Uterus (tissue), 4 donors: ENCODE data around the gene SH3GL2. TPM values are rescaled to one million over a fixed set of nuclear protein-coding genes. Genes with fewer than 3 reads are reported as not detected.
A peak's percentile ranks its signal among the peaks of the same experiment; 100 is the strongest.

Experiments
- DNase-seq, 2 donors: peaks; one replicate each; pipeline ENCODE4 v3.0.0-alpha.2; 2019 to 2020
- H3K27ac ChIP-seq, 2 donors: fragments of 200-600 bp; sonication (generic); 1 replicate in 1 of 2; 2 replicates in 1 of 2; pipeline ENCODE4 v1.5.1; 2016 to 2018
- H3K27me3 ChIP-seq, 2 donors: fragments of 200-600 bp; sonication (generic); one replicate each; pipeline ENCODE4 v1.5.1; 2018 to 2019; ENCODE audit warnings: control low read depth in 1 of 2
- H3K36me3 ChIP-seq, 2 donors: fragments of 200-600 bp; sonication (generic); one replicate each; pipeline ENCODE4 v1.5.1; 2019; ENCODE audit warnings: control low read depth in 1 of 2
- H3K4me1 ChIP-seq, 2 donors: fragments of 200-600 bp; sonication (generic); one replicate each; pipeline ENCODE4 v1.5.1; 2018 to 2019; ENCODE audit warnings: control low read depth in 1 of 2
- H3K4me3 ChIP-seq, 2 donors: fragments of 200-600 bp; sonication (generic); 1 replicate in 1 of 2; 2 replicates in 1 of 2; pipeline ENCODE4 v1.5.1; 2018 to 2019; ENCODE audit warnings: mild to moderate bottlenecking in 1 of 2
- H3K9me3 ChIP-seq, 2 donors: fragments of 200-600 bp; sonication (generic); one replicate each; pipeline ENCODE4 v1.5.1; 2019; ENCODE audit warnings: control low read depth in 1 of 2
- POLR2A ChIP-seq, 2 donors: fragments of 450-650 bp; IDR thresholded peaks; one replicate each; pipeline ENCODE4 v1.6.1; 2016; ENCODE audit warnings: antibody characterized with exemption in 2 of 2, mild to moderate bottlenecking in 1 of 2, moderate library complexity in 1 of 2
- intact Hi-C: fragments of 100-400 bp; cut with DNase I; formaldehyde crosslinking; loops from one replicate; pipeline ENCODE4 v1.15.1; 2023; ENCODE audit warnings: low total_unique reads
- total RNA-seq, 4 donors: library from RNA; depleted of rRNA in 3 of 4; stranded (reverse); fragments of >200 nt in 3 of 4; gene quantifications; one replicate each; pipeline versions ENCODE4 v1.1.0 to v1.2.4, GENCODE V29; 2014 to 2023
- TF ChIP-seq, protein P1 (sequence below), 4 experiments: fragments of 200-600 bp in 2 of 4; fragments of 450-650 bp in 2 of 4; sonication (generic) in 2 of 4; IDR thresholded peaks; one replicate each; pipeline ENCODE4 v1.5.1; 2016 to 2019; ENCODE audit warnings: antibody characterized with exemption in 4 of 4, mild to moderate bottlenecking in 2 of 4, moderate library complexity in 1 of 4
- donor health status: DM: yes; HTN: yes; CAD: no.

SH3GL2 gene
- total RNA-seq, 4 donors from 2014 or later = 2.4 to 7.0 (median 2.4) TPM; not detected in 1

DNA sequence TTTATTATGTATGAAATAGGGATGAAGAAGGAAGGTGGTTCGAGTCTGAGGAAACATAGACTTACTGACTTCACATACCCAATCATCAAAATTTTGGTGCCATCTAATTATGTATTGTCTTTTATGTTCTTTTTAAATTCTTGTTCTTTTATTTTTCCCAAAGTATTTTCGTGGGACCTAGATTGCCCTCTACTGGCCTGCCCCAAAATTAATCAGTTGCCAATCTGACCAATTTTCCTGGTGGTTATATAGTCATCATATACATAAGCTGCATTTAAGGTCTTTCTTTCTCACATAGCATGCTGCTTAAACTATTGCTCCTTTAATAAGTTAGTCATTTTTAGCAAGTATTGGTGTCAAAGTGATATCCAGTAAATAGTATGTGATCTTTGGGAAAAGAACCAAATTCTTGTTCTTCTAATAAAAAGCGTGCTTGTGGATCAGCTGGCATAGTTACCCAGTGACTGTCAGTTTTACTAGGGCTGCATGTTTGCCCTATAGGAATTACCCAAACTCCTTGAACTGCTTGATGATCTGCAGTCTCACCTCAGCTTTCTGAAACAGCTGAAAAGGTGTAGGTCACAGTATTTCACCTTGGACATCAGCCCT lies 223.5 kb downstream of the SH3GL2 start:
- Histone ChIP-seq H3K36me3 (no peaks in the 10 kb centered on the region), H3K9me3 (no peaks in the 10 kb centered on the region), H3K27ac (no peak overlapping the region), H3K4me1 (peaks cover 0 to 4% of the 10 kb centered on the region in 2 donors), H3K4me3 (no peak overlapping the region), H3K27me3 (no peaks in the 10 kb centered on the region)
- DNase-seq = no peak
- intact Hi-C loops = no loop called here
- TF ChIP-seq POLR2A (IDR thresholded peaks at IDR 0.05) = no peak
- TF ChIP-seq, protein P1, sequence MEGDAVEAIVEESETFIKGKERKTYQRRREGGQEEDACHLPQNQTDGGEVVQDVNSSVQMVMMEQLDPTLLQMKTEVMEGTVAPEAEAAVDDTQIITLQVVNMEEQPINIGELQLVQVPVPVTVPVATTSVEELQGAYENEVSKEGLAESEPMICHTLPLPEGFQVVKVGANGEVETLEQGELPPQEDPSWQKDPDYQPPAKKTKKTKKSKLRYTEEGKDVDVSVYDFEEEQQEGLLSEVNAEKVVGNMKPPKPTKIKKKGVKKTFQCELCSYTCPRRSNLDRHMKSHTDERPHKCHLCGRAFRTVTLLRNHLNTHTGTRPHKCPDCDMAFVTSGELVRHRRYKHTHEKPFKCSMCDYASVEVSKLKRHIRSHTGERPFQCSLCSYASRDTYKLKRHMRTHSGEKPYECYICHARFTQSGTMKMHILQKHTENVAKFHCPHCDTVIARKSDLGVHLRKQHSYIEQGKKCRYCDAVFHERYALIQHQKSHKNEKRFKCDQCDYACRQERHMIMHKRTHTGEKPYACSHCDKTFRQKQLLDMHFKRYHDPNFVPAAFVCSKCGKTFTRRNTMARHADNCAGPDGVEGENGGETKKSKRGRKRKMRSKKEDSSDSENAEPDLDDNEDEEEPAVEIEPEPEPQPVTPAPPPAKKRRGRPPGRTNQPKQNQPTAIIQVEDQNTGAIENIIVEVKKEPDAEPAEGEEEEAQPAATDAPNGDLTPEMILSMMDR (IDR thresholded peaks at IDR 0.05) = peak; percentile 20 to 39 (median 32)

DNA sequence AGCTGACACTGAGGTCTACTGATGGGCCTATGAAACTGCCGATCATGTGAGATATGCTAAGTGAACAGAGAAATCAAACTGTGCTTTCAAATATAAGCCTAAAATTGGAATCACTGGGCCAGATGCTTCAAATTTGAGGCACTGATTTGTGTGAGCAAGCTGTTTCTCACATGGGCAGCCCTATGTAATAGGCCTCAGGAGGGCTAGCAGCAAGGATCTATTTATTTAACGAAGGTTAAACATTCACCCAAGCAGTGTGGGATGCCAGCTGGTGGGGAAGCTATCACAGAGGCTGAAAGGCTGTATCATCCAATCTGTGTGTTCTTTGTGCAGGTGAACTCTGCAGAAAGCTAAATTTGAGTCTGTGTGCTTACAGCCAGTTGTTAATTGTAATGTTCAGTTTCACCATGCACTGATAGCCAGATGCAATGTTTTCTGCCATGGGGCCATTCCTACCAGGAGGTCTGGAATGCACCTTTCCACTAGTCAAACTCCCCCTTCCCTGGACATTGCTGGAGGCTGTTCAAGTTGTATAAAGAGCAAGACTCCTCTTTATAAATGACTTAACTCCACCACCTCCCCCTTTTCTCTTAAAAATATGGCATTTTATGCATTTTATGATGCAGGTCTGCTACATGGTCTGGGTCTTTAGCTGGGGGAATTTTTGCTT lies 228.9 kb downstream of the SH3GL2 start:
- Histone ChIP-seq H3K36me3 (no peaks in the 10 kb centered on the region), H3K9me3 (no peaks in the 10 kb centered on the region), H3K4me1 (no peaks in the 10 kb centered on the region), H3K4me3 (no peak overlapping the region), H3K27me3 (no peaks in the 10 kb centered on the region), H3K27ac (no peak overlapping the region)
- no peak for DNase-seq
- intact Hi-C loops = no loop called here
- TF ChIP-seq POLR2A (IDR thresholded peaks at IDR 0.05) = no peak
- TF ChIP-seq, protein P1 (IDR thresholded peaks at IDR 0.05) = no peak

DNA sequence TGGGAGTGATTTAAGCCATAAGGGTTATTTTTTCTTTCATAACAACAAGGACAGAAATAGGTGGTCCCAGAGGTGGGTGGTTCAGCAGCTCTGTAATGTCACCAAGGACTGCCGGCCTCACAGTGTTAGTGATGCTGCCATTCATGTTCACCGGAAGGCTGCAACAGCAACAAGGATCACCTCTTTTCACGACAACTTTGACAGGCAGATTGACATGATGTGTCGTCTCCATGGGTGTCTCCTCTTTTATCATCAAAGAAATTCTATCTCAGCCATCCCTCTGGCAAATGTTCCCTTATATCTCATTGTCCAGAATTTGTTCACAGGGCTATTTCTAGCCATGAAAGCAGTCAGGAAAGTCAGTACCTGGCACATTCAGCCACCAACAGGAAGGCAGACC lies 231.5 kb downstream of the SH3GL2 start:
- TF ChIP-seq, protein P1 (IDR thresholded peaks at IDR 0.05) = no peak
- TF ChIP-seq POLR2A (IDR thresholded peaks at IDR 0.05) = no peak
- H3K27ac ChIP-seq = no peak overlapping the region
- H3K36me3 ChIP-seq = no peaks in the 10 kb centered on the region
- DNase-seq = no peak
- H3K4me1 ChIP-seq = no peaks in the 10 kb centered on the region
- intact Hi-C loops = loop anchor here (10.0 kb wide), 1 partner anchor 404 kb away; no protein-coding TSS in a partner anchor
- H3K4me3 ChIP-seq = no peak overlapping the region
- H3K9me3 ChIP-seq = no peaks in the 10 kb centered on the region
- no peaks in the 10 kb centered on the region for H3K27me3 ChIP-seq

DNA sequence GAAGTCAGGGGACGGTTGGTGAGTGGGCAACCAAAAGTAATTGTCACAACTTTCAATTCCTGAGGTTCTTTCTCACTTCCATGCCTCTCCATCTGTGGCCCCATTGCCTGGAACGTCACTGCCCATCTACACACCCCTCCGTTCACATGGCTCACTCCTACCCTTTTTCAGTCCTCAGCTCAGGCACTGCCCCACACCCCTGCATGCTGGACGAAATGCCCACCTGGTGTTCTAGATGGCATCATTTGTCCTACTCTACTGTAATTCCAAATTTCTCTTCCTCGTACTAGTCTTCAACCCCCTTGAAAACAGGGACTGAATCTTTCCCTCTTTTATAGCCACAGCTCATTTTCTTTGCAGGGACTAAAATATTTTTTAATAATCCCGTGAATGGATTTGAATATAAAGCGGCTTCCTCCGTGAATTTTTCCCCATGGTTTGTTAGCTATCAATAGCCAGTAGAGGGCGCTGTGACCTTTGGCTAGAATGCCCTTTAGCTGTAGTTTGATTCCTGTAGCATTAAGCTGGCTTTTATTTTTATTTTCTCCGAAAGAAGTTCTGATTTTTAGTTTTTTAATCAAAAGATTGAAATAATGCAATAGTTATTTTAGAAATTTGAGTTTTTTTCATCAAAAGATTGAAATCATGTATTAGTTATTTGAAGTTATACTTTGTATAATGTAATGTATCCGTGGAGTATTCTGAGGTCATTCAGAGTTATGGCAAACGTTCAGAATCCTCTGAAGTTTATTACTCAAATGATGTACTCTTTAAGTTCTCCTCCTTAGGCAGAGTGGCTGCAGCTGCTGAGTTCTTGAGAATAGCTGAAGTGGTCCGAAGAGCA lies 232.1 kb downstream of the SH3GL2 start:
- no peaks in the 10 kb centered on the region for H3K9me3 ChIP-seq
- H3K4me1 ChIP-seq = no peaks in the 10 kb centered on the region
- H3K4me3 ChIP-seq = peak overlapping the region in 1 of 2 donors; percentile 13
- no peak for TF ChIP-seq POLR2A (IDR thresholded peaks at IDR 0.05)
- TF ChIP-seq, protein P1 (IDR thresholded peaks at IDR 0.05) = peak; percentile 73 to 87 (median 82)
- DNase-seq = peak; percentile 40 to 71
- no peaks in the 10 kb centered on the region for H3K27me3 ChIP-seq
- H3K27ac ChIP-seq = peak overlapping the region in 1 of 2 donors; percentile 57
- intact Hi-C loops = loop anchor here (10.0 kb wide), 1 partner anchor 404 kb away; no protein-coding TSS in a partner anchor
- no peaks in the 10 kb centered on the region for H3K36me3 ChIP-seq
